DMS 273 (cell line): ENCODE measurements around the gene FAM161B.
"Not testable (repeated sequence)": the region's sequence is repeated elsewhere in the genome, so short reads cannot be mapped to it uniquely, and the experiment has no call there.

Experiments
- DNase-seq: peaks from one replicate; lab custom pipeline; 2025; ENCODE audit not compliant: unreplicated experiment; lab: John Stamatoyannopoulos, UW

The FAM161B gene

GRCh38 chr14:73944432-73945158 is 5.3 kb downstream of the FAM161B start:
- DNase-seq = no peak

GRCh38 chr14:73943083-73943482 is 6.8 kb downstream of the FAM161B start:
- DNase-seq = no peak

GRCh38 chr14:73942180-73942579 is 7.7 kb downstream of the FAM161B start:
- DNase-seq = no peak

- no peak for DNase-seq
Observed at GRCh38 chr14:73937012-73937411, 12.9 kb downstream of the FAM161B start.

GRCh38 chr14:73936548-73936947 is 13.3 kb downstream of the FAM161B start:
- DNase-seq = no peak

GRCh38 chr14:73935666-73936065 is 14.2 kb downstream of the FAM161B start:
- DNase-seq = peak; percentile 44

GRCh38 chr14:73924337-73924736 is 25.6 kb downstream of the FAM161B start:
- no peak for DNase-seq

GRCh38 chr14:73919457-73919856 is 30.4 kb downstream of the FAM161B start:
- not testable (repeated sequence) for DNase-seq

GRCh38 chr14:73916324-73916723 is 33.6 kb downstream of the FAM161B start:
- DNase-seq = no peak

GRCh38 chr14:73913256-73913655 is 36.6 kb downstream of the FAM161B start:
- DNase-seq = no peak

GRCh38 chr14:73909681-73910080 is 40.2 kb downstream of the FAM161B start:
- no peak for DNase-seq

GRCh38 chr14:73903028-73903427 is 46.9 kb downstream of the FAM161B start:
- DNase-seq = no peak

GRCh38 chr14:73896521-73896920 is 53.4 kb downstream of the FAM161B start:
- DNase-seq = no peak

- no peak for DNase-seq
Observed at GRCh38 chr14:73895939-73896338, 54.0 kb downstream of the FAM161B start.

- not testable (repeated sequence) for DNase-seq
Observed at GRCh38 chr14:73894180-73894687, 55.7 kb downstream of the FAM161B start.

- DNase-seq = no peak
Observed at GRCh38 chr14:73889376-73889775, 60.5 kb downstream of the FAM161B start.

- no peak for DNase-seq
Observed at GRCh38 chr14:73888971-73889370, 60.9 kb downstream of the FAM161B start.

- DNase-seq = no peak
Observed at GRCh38 chr14:73888460-73888725, 61.5 kb downstream of the FAM161B start.

GRCh38 chr14:73887694-73888459 is 62.0 kb downstream of the FAM161B start:
- peak; percentile 28 for DNase-seq

- no peak for DNase-seq
Observed at GRCh38 chr14:73887318-73887616, 62.6 kb downstream of the FAM161B start.

GRCh38 chr14:73886449-73887317 is 63.2 kb downstream of the FAM161B start, which contains the start of gene ZNF410:
Gene ZNF410, plus strand, starts transcription at chr14:73886859. Its CDS starts 5,317 bp downstream, at chr14:73892176.
- DNase-seq = peak; percentile 97
